HPDE6-E6E7 (cell line): Measurements from ENCODE around the gene MINDY4.

Source experiments
- DNase-seq: peaks from one replicate; pipeline ENCODE4 v3.0.0; 2011; ENCODE audit warnings: missing footprints; ENCODE audit errors: extremely low spot score

The MINDY4 gene

DNA sequence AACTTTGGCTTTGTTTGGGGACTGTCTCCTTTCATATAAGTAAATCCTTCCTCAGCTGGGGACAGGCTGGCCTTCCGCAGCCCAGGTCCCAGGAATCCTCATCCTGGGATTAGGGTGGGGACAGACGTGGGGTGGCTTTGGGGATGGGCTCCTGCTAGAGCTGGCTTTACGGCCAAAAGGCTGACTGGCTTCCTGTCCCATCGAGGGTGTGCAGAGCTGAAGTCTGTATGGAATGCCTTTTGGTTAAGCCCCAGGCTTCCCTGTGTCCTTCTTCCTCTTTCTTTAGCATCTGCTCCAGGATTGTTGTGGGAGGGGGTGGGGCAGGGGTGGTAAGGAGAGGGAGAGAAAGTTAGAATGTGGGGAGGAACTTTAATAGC lies 81.1 kb downstream of the MINDY4 start:
- DNase-seq = no peak

DNA sequence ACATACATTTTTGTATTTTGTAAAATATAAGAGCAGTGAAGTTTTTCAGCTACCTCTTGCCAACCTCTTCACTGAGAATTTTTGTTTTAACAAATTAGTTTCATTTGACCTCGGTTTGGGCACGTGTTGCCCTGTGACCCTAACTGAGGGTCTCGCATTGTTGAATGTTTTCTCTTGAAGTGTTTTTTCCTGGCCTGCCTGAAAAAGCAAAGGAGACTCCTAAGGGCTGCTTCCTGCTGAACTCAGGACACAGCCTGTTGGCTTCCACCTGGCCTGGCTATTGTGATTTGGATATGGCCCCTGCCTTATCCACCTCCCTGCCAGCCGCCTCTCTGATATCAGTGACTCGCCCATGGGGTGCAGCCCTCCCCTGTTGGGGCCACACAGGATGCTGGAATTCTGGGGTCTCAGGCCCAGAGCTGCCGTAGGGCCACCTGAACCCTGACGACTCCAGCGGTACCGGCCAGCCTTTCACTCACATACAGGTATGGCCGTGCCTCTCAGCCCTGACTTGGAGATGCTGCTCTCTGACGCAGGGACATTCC lies 81.6 kb downstream of the MINDY4 start:
- DNase-seq = no peak

DNA sequence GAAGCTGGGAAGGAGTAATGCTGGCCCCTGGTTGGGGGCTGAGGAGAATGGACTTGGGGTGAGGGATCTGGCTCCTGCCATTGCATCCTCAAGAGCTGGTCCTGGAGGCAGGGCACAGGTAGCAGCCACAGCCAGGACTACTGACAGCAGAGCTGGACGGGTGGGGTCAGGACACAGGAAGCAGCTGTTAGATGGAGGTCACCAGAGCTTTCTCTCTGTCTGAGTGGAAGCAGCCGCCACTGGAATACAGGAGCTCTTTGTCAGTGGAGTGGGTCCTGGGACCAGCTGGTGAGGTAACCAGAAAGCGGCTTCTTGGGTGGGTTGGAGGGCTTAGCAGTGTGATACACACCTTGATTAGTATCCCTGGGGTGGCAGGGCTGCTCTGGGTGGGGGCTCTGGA lies 82.4 kb downstream of the MINDY4 start:
- DNase-seq = no peak

DNA sequence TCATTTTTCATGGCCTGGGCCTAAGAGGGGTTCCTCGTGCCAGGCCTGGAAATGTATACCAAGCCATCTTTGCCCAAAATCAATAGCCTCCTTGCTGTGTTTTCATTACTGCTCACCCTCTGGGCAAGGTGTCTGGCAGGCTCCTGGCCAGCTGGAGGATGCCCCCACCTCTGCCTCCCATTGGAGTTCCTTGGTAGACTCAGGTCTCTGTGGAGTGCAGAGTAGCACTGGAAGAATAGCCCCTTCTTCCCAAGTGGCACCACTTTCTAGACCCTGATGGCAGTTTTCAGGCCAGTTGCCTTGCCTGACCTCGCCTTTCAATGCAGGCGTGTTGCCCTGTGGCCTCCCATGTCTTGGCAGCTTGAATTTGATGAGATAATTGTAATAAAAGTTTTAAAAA lies 84.7 kb downstream of the MINDY4 start:
- no peak for DNase-seq

DNA sequence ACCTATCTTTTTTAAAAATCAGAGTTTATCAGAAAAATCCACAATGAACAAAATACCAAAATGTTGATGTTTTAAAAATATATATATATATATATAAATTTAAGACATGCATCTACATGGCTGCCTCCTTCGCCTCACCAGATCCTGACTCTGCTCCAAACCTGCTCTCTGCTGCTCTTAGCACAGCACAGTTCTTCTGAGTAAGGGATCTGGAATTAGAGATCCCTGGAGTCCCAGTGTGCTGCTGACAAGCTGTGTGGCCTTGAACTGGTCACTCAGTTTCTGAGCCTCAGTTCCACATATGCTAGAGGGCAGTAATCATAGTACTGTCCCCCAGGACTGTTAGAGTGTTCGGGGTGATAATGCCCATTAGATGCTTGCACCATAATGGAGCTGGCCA lies 87.4 kb downstream of the MINDY4 start:
- no peak for DNase-seq

DNA sequence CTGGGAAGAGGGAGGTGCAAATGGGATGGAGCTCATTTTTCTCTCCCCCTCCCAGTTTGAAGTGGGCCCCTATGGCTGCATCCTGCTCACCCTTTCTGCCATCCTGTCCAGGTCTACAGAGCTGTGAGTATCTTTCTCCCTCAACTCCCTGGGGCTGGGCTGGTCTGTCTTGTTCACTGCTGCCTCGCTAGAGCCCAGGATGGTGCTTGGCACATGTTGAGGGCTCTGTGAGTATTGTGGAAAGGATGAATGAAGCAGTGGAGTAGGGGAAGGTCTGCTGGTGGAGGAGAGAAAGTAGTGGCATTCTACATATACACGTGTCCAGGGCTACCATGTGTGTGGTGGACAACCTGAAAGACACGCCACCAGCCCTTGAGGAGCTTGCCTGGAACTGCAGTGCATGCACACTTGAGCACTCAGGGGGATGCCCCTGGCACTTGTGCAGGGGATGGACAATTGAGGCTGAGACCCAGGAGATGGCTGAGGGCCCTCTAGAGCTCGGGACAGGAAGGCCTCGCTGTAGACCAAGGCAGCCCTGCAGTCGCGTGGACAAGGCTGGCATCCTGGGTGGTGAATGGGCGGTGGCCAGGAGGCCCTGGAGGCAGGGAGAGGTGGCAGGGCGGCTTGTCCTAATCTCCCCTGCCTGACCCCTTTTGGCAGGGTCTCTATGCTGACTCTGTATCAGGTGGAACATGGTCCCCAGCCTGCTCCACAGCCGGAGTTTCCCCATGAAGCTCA lies 88.2 kb downstream of the MINDY4 start:
- DNase-seq = no peak

DNA sequence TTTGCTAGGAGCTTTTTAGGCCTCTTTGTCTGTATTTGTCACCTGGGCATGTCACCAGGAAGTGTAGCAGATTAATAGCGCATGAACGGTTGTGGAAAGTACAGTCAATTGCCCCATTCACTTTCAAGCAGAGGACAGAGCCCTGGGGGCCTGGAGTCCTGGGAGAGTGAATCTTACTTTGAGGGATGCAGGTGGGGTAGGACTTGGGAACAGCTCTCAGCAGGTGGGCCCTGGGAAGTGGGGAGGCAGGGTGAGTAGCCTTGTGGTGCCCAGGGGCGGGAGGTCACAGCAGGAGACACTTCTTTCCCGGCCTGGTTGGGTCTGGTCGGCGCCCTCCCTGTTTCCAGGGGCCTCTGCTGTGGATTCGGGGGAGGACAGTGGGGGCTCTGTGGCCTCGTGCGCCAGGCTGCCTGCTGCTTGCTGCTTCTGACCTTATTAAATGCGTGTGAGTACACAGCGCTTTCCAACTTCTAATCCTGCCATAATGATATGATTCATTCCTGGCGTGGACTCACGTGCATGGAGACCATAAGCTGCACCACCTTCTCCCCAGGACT lies 88.8 kb downstream of the MINDY4 start:
- no peak for DNase-seq

DNA sequence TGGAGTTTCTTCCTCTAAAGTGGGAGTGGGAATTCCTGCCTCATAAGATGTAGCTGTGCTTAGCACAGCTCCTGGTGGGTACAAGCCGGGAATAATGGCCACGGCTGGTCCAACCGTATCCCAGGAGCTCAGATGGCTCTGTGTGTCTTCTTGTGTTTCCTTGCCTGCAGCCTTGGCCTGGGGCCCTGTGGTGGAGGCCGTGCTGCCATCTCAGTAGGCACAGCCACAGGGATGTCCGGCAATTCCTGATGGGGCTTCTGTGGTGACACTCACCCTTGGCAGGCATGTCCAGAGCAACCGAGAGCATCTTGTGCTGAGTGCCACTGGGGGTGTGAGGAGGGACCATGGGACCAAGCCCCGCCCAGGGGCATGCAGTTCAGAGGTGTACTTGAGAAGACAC lies 90.4 kb downstream of the MINDY4 start:
- DNase-seq = no peak

DNA sequence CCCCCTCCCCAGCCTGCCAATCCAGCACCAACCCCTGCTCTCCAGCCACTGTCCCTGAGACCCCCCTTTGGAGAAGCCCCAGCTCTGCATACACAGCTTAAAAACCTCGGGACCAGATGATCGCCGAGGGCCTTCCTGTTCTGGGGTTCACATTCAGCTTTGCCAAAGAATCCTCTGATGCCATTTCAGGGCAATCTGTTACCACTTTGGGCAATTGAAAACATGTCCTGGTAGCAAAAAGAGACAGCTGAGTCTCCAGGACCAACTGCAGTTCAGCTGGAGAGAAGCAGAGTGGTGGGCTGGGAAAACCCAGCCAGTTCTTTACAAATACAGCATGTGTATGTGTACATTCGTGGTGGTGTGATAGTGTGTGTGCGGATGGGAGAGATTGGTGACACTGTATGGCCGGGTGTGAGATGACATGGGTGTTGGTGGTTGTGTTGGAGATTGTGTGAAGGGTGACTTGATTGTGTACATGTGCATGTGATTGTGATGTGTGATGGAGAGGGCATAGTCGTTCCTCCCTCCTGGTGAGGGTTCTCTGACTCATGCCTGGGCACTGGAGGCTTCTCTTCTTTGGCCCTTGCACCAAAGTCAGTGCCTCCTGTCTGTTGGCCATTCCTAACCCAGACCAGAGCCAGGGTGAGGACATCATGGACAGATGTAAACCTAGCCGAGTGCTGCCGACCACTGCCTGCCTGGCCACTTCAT lies 91.9 kb downstream of the MINDY4 start:
- no peak for DNase-seq

DNA sequence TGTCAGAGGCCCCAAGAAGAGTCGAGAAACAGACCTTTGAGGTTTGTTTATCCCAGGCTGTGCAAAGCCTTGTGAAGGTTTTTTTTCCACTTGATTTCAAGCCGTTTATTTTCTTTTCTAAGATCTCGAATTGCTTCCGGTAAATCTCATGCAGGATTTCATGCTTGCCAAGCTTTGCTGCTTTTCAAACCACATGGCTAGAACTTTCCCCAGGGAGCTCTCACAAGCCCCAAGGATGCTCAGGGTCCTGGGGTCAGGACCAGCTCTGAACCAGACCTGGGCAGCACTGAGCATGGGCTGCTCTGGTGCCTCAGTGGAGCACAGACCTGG lies 92.5 kb downstream of the MINDY4 start:
- DNase-seq = no peak

DNA sequence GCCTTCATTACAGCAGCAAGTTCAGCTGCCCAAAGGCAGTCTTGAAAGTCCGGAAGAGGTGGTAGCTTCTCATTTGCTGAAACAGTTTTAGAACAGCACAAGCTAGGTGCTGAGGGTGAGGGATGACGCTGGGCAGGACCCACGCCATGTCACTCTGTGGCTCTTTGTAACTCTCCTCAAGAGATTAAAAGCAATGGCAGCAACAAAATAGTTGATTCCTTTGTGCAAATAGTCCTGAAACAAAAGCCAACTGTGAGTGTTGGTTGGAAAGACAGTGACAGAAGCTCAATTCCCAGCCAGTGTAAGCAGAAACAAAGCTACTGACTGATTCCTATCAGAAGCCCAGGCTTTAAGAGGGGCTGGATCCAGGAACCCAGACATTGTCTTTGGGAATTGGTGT lies 92.9 kb downstream of the MINDY4 start:
- DNase-seq = no peak

DNA sequence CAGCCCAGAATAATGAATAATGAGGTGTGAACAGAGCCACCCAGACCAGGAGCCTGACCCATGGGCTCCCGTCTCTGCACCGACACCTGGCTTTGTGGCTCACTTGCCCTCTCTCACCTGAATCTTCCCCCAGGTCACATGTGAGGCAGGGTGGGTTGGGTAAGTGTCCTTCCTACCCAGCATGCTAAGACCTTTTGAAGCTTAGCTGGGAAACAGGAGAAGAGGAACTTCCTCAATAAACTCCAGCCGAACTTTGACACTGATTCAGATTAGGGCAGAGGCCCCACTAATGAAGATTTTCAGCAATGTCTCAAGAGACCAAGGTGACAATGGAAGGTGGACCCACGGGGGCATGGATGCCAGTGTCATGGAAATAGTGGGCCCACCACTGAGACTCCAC lies 93.9 kb downstream of the MINDY4 start:
- no peak for DNase-seq

DNA sequence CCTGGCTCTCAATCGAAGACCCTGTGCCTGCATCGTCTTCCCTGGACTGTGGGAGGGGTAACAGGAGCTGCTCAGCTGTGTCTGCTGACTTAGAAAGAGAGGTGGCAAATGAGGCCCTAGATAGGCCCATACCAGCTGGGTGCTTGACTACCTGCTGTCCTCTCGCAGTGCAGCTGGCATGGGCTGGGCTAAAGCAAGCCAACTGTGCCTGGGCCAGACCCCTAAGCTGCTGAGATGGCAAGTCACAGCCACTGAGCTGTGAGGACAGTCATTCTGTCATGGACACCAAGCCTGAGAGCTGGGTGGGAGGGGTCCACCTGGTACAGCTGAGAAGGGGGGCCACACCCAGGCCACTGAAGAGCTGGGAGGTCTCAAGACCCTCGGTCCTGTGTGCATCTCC lies 94.6 kb downstream of the MINDY4 start:
- DNase-seq = no peak

DNA sequence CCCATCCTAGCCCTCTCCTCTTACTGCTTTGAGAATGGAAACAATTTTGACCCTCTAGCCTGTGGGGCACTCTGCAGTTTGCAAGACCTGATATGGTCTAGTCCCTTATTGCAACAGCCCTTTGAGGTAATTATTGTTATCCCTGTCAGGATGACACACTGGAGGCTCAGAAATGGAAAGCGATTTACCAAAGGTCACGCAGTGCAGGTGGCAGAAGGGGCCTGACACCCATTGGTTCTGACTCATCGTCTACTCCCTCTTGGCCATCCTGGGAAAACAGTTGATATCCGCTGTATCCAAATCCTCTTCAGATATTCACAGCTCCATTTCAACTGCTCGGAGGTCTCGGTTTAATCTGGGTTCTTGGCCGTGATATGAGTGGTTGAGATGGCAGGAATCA lies 95.7 kb downstream of the MINDY4 start:
- DNase-seq = no peak

DNA sequence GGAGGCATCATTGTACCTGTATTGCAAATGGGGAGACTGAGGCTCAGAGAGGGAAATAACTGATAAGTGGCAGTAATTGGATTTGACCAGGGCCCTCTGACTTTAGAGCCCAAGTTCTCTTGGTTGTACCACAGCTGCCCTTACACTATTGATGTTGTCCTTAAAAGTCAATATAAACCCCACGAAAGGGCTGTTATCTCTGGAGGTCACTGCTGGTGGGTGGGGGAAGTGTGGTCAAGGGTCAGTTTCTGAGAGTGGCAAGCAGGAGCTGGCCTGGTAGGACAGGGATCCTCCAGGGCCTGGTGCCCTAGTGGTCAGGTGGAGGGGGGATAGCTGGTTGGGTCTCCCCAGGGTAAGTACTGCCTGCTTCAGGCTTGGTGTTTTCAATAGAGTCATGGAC lies 96.3 kb downstream of the MINDY4 start:
- DNase-seq = no peak

DNA sequence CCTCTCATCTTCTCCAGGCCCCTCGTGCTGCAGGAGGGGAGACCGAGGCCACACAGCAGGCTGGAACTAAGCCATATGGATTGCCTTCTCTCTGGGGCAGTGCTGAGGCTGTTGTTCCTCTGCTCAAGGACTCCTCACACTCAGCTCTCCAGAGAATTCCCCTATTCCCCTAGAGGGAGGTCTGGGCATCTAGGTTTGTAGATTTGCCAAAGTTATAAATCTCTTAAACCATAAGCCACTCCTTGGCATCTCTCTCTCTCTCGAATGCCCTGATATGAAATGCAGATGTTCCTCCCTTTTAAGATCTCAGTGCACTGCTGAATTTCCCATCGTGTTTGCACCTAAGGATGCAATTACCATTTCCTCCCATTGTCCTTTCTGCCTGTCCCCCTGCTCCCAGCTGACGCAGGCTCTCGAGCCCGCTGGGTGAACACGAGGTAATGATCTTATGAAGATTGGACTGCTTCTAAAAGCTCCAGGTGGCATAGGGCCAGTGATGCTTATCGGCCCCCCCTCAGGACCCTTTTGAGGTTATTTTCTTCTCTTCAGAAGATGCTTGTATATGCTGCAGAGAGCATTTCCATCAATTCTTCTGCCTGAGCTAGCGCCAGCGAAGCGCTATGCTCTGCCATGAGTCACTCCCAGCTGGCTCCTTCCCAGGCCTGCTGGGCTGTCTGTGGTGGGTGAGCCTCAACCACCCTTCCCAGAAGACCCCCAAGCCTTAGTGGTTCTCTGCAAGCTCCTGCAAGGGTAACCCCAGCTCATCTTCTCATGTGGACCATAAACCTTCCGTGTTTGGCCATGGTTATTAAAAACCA lies 98.8 kb downstream of the MINDY4 start:
- no peak for DNase-seq

DNA sequence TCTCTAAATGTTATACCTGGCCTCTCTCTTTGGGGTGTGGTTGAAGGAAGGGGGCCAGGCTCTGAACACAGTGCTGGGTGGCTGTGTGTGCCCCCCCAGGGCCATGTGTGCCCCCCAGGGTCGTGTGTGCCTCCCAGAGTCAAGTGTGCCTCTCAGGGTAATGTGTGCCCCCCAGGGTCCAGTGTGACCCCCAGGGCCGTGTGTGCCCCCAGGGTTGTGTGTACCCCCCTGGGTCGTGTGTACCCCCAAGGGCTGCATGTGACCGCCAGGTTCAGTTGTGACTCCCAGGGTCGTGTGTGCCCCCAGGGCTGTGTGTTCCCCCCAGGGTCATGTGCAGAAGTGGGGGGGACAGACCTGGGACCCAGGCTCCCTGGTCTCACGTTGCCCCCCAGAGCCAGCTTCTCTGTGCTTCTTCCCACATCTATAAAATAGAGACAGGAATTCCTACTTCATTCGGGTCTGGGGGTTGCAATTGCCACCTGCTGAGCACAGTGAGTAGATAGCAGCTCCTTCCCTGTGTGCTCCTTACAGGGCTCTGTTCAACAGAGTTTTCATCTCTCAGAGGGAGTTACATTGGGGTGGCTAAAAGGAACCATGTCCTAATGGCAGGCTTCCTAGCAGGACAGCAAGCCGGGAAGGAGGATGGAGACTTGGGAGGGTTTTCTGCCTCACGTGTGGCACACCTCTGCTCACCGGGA lies 99.8 kb downstream of the MINDY4 start:
- no peak for DNase-seq

DNA sequence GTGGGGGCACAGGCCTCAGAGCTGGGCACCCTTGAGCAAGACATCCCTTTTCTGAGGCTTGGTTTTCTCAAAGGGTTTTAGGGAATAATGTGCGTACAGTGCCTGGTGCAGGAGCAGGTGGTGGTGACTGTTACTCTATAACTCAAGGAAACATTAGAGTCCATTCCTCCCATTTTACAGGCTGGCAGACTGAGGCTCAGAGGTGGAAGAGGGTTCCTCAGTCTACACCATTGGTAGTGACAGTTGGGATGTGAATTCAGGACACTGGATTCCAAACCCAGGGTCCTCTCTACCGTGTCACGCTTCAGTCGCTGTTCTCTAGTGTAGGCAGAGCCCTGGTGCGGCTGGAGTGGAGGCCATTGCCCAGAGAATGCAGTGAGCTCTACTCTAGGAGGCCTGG lies 100.4 kb downstream of the MINDY4 start:
- no peak for DNase-seq

DNA sequence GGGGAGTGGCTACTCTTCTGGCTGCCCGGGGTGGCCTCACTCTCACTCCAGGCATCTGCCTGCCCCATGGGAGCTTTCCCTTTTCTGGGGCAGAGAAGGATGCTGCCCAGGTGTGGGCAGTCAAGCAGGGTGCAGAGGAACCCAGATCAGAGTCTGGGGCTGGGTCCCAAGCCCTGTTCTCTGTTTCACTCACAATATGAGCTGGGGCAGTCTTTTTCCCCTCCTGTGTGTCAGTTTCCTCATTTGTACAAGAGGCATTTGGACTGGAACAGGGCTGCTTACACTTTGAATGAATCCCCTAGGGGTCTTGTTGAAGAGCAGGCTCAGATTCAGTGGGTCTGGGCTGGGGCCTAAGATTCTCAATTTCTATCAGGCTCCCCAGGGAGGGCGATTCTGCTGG lies 102.0 kb downstream of the MINDY4 start:
- no peak for DNase-seq

DNA sequence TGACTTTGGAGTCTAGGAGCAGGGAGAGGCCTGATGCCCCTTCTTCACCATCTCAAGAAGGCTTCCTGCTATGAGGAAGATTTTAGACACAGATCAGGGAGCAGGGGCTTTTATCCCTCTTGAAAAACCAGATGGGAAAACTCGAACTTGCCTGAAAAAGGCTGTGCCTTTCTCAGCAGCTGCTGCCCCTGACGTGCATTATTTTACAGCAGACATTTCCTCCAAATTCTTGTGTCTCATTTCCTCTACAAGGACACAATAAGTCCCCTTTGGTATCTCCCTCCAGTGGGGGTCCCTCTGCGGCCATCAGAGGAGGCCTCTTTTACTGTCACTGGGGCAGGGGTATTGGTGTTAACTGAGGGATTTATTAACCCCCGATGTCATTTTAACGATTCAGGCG lies 102.4 kb downstream of the MINDY4 start:
- DNase-seq = no peak

DNA sequence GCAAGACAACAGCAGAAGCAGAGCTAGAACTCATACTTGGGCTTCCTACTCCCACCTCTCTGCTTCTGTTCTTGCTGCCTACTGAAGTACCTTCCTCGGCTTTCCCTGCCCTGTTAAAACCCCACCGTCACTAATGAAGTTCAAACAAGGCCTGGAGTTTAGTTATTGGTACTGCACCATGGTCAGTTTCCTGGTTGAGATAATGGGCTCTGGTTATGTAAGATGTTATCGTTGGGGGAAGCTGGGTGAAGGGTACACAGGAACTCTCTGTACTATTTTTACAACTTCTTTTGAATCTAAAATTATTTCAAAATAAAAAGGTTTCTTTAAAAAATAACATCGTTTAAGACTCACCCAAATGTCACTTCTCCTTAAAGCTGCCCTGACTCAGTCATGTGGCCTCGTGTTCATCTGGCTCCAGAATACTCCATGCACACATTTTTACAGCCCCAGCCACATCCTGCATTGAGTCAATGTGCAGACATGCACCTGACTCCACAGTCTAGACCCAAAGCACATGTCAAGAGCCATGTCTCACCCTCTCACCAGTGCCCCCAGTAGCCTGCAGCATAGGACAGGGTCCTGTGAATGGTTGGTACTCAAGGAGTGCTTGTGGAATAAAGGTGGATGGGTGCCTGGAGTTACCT lies 103.6 kb downstream of the MINDY4 start:
- DNase-seq = no peak
